Lower leg skin (tissue), 3 donors: ENCODE results near the gene CPNE6.
"Not testable (repeated sequence)": the region's sequence is repeated elsewhere in the genome, so short reads cannot be mapped to it uniquely, and the experiment has no call there.

ENCODE experiments used
- POLR2A ChIP-seq, 2 donors: fragments of 450-650 bp; IDR thresholded peaks; one replicate each; pipeline ENCODE4 v1.6.1; 2016 to 2017; ENCODE audit warnings: antibody characterized with exemption in 2 of 2, mild to moderate bottlenecking in 1 of 2, moderate library complexity in 1 of 2
- TF ChIP-seq, protein P1 (sequence below), 3 donors: fragments of 450-650 bp; IDR thresholded peaks; one replicate each; pipeline ENCODE4 v1.5.1; 2016; ENCODE audit warnings: antibody characterized with exemption in 3 of 3, mild to moderate bottlenecking in 3 of 3, moderate library complexity in 2 of 3

DNA sequence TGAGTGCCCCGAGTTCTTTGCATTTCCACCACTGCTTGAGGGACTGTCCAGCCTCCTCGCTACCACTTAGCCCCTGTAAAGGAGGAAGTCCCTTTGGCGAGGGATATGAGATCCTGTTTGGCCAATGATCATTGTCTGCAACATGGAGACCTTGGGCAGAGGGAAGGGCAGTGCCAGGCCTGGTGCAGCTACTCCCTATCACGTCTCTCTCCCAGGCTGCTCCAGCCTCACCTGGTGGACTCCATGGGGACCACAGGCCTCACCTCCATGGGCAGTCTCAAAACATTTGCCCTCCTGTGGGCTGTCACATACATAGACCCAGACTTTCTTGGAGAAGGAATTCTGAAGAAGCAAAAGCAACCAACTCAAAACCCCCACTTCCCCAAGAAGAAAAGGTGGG, 35.6 kb upstream of the CPNE6 start:
- TF ChIP-seq POLR2A (IDR thresholded peaks at IDR 0.05): not testable (repeated sequence)
- TF ChIP-seq, protein P1, sequence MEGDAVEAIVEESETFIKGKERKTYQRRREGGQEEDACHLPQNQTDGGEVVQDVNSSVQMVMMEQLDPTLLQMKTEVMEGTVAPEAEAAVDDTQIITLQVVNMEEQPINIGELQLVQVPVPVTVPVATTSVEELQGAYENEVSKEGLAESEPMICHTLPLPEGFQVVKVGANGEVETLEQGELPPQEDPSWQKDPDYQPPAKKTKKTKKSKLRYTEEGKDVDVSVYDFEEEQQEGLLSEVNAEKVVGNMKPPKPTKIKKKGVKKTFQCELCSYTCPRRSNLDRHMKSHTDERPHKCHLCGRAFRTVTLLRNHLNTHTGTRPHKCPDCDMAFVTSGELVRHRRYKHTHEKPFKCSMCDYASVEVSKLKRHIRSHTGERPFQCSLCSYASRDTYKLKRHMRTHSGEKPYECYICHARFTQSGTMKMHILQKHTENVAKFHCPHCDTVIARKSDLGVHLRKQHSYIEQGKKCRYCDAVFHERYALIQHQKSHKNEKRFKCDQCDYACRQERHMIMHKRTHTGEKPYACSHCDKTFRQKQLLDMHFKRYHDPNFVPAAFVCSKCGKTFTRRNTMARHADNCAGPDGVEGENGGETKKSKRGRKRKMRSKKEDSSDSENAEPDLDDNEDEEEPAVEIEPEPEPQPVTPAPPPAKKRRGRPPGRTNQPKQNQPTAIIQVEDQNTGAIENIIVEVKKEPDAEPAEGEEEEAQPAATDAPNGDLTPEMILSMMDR (IDR thresholded peaks at IDR 0.05): not testable (repeated sequence)
